ENCODE measurements around the gene PTCH2. TPM values are rescaled to one million over a fixed set of nuclear protein-coding genes. Genes with fewer than 3 reads are reported as not detected.
A peak's percentile ranks its signal among the peaks of the same experiment; 100 is the strongest.

The PTCH2 gene
- total RNA-seq, 3 donors from 2014 or later: 0.32 to 2.2 (median 1.3) TPM

- TF ChIP-seq, protein P1, sequence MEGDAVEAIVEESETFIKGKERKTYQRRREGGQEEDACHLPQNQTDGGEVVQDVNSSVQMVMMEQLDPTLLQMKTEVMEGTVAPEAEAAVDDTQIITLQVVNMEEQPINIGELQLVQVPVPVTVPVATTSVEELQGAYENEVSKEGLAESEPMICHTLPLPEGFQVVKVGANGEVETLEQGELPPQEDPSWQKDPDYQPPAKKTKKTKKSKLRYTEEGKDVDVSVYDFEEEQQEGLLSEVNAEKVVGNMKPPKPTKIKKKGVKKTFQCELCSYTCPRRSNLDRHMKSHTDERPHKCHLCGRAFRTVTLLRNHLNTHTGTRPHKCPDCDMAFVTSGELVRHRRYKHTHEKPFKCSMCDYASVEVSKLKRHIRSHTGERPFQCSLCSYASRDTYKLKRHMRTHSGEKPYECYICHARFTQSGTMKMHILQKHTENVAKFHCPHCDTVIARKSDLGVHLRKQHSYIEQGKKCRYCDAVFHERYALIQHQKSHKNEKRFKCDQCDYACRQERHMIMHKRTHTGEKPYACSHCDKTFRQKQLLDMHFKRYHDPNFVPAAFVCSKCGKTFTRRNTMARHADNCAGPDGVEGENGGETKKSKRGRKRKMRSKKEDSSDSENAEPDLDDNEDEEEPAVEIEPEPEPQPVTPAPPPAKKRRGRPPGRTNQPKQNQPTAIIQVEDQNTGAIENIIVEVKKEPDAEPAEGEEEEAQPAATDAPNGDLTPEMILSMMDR (IDR thresholded peaks at IDR 0.05): peak in 1 of 3 donors; percentile 15
- TF ChIP-seq POLR2A (IDR thresholded peaks at IDR 0.05) (peak; percentile 97), POLR2AphosphoS5 (IDR thresholded peaks at IDR 0.05) (peak; percentile 97 to 99 (median 98))
- intact Hi-C loops (cut with DNase I; ENCODE audit: low total_unique reads): no loop called here
- H3K4me3 ChIP-seq: peak within 1 kb of the TSS; percentile 81 to 87 (median 85)
- no peaks in the 10 kb centered on the region for H3K36me3 ChIP-seq
- H3K4me1 ChIP-seq: peaks cover 0 to 5% of the 10 kb centered on the region in 2 donors
- peak within 1 kb of the TSS; percentile 96 to 99 for H3K27ac ChIP-seq
- no peaks in the 10 kb centered on the region for H3K27me3 ChIP-seq
- no peaks in the 10 kb centered on the region for H3K9me3 ChIP-seq
- peak; percentile 89 to 93 for DNase-seq (ENCODE audit: low spot score in 2 of 2)
These were observed 67.7 kb downstream of the PTCH2 start, which contains the start of gene RPS8 for GRCh38 chr1:44775078-44775929. RPS8 (plus strand) TSS chr1:44775540; CDS start chr1:44775597, 57 bp downstream.

Other genes with a start within 250 kb of the PTCH2 start
- 1 to 10 TPM; 8.3 to 9.4 (median 9.2) TPM for gene TMEM53, start 168.8 kb downstream of the PTCH2 start, total RNA-seq
- gene ARMH1, start 168.5 kb downstream of the PTCH2 start, total RNA-seq: 1 to 10 TPM; 1.8 to 3.8 (median 2.9) TPM
- gene RNU5D-1, start 112.1 kb downstream of the PTCH2 start, total RNA-seq: not detected
- 1 to 10 TPM in 1 of 3 donors, under 1 TPM in 2; 0.73 to 2.6 (median 0.98) TPM for gene KIF2C, start 103.4 kb downstream of the PTCH2 start, total RNA-seq
- gene RPS8, start 67.7 kb downstream of the PTCH2 start, total RNA-seq: 1,000 to 10,000 TPM; 2,158 to 3,355 (median 2,591) TPM
- under 1 TPM in 2 of 3 donors, not detected in 1; 0.15 to 0.66 TPM for gene BEST4, start 55.1 kb downstream of the PTCH2 start, total RNA-seq
- 10 to 100 TPM; 13.6 to 29.0 (median 21.6) TPM for gene PLK3, start 42.9 kb downstream of the PTCH2 start, total RNA-seq
- 1 to 10 TPM in 2 of 3 donors, under 1 TPM in 1; 0.80 to 2.0 (median 1.3) TPM for gene DYNLT4, start 35.9 kb downstream of the PTCH2 start, total RNA-seq
- gene BTBD19, start 34.7 kb downstream of the PTCH2 start, total RNA-seq: 1 to 10 TPM; 3.8 to 7.0 (median 6.9) TPM
- 10 to 100 TPM; 26.9 to 28.8 (median 28.8) TPM for gene EIF2B3, start 143.3 kb upstream of the PTCH2 start, total RNA-seq
- 10 to 100 TPM; 32.8 to 45.8 (median 33.4) TPM for gene HECTD3, start 168.1 kb upstream of the PTCH2 start, total RNA-seq
- 100 to 1,000 TPM in 1 of 3 donors, 10 to 100 TPM in 2; 74.1 to 115 (median 77.1) TPM for gene UROD, start 169.0 kb upstream of the PTCH2 start, total RNA-seq